ENCODE results near the gene SGMS1.

DNA sequence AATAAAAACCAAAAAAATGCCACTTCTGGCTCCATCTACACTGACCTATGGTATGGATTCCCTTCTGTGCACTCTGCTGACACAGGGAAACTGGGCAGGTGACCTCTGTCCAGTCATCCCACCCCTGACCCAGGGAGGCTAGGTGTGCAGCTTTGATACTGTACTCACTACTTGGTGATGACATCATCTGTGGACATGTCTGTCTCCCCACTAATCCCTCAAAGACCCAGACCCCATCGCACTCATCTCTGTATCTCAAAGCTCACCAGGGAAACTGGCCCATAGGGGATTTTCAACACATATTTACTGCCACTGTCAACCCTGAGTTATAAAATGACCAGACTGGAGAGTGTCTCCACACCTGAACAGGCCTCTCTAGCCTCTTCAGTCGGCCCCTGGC lies 10.6 kb downstream of the SGMS1 start:
- TF ChIP-seq, protein P1, sequence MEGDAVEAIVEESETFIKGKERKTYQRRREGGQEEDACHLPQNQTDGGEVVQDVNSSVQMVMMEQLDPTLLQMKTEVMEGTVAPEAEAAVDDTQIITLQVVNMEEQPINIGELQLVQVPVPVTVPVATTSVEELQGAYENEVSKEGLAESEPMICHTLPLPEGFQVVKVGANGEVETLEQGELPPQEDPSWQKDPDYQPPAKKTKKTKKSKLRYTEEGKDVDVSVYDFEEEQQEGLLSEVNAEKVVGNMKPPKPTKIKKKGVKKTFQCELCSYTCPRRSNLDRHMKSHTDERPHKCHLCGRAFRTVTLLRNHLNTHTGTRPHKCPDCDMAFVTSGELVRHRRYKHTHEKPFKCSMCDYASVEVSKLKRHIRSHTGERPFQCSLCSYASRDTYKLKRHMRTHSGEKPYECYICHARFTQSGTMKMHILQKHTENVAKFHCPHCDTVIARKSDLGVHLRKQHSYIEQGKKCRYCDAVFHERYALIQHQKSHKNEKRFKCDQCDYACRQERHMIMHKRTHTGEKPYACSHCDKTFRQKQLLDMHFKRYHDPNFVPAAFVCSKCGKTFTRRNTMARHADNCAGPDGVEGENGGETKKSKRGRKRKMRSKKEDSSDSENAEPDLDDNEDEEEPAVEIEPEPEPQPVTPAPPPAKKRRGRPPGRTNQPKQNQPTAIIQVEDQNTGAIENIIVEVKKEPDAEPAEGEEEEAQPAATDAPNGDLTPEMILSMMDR (IDR thresholded peaks at IDR 0.05): no peak
- TF ChIP-seq POLR2A (IDR thresholded peaks at IDR 0.05) (no peak), POLR2AphosphoS5 (IDR thresholded peaks at IDR 0.05) (no peak)

Measured in prostate gland (tissue), 2 donors.